ENCODE data around the gene CLRN3.

Gene CLRN3

DNA sequence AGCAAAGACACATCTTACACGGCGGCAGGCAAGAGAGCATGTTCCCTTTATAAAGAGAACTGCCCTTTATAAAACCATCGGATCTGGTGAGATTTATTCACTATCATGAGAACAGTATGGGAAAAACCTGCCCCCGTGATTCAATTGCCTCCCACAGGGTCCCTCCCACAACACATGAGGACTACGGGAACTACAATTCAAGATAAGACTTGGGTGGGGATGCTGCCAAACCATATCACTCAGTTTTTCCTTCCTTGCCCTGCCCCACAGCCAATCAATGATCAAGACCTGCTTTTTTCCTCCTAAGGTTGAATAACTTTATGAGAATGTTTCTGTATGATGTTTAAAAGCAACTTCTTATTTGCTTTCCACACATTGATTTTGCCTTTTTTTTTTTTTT, 11.0 kb upstream of the CLRN3 start:
- in situ Hi-C loops (cut with MboI; ENCODE audit: low sequenced_read_pairs), result no loop called here

- in situ Hi-C loops (cut with MboI; ENCODE audit: low sequenced_read_pairs), result loop anchor here (25.0 kb wide), 1 partner anchor 112 kb away; no protein-coding TSS in a partner anchor
Observed at GRCh38 chr10:127899766-127900387, 7.1 kb upstream of the CLRN3 start.

DNA sequence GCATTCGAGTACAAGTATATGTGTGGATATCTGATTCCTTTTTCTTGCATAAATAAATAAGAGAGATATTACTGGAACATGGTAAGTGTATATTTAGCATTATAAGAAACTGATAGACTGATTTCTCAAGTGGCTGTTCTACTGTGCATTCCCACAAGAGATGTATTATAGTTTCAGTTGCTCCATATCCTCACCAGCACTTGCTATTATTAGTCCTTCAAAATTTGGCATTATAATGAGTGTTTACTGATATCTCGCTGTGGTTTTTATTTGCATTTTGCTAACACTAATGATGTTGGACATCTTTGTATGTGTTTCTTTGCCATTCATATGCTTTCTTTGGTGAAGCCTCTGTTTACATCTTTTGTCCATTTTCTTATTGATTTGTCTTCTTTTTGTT, 4.4 kb upstream of the CLRN3 start:
- in situ Hi-C loops (cut with MboI; ENCODE audit: low sequenced_read_pairs), result loop anchor here (25.0 kb wide), 1 partner anchor 115 kb away; no protein-coding TSS in a partner anchor

DNA sequence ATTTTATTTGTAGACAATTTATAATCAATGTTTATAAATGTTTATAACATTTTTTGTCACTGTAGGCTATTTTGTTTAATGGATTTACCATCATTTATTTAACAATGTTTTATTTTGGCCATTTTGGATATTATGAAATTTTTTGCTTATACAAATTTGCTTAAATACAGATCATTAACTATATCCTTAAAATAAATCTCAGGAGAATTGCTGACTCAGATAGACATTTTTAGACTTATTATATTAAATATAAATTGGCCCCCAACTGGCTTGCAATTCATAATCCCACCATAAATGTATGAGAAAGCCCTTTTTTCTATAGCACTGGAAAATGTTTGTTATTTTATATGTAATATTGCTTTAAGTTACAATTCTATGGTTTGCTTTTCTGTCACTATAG, 3.8 kb upstream of the CLRN3 start:
- in situ Hi-C loops (cut with MboI; ENCODE audit: low sequenced_read_pairs), result loop anchor here (25.0 kb wide), 1 partner anchor 116 kb away; no protein-coding TSS in a partner anchor

- in situ Hi-C loops (cut with MboI; ENCODE audit: low sequenced_read_pairs), result loop anchor here (25.0 kb wide), 1 partner anchor 118 kb away; no protein-coding TSS in a partner anchor
Observed at GRCh38 chr10:127894146-127894545, 1.4 kb upstream of the CLRN3 start.

- in situ Hi-C loops (cut with MboI; ENCODE audit: low sequenced_read_pairs), result loop anchor here (25.0 kb wide), 1 partner anchor 121 kb away; no protein-coding TSS in a partner anchor
Observed at GRCh38 chr10:127890832-127891334, 1.9 kb downstream of the CLRN3 start.

DNA sequence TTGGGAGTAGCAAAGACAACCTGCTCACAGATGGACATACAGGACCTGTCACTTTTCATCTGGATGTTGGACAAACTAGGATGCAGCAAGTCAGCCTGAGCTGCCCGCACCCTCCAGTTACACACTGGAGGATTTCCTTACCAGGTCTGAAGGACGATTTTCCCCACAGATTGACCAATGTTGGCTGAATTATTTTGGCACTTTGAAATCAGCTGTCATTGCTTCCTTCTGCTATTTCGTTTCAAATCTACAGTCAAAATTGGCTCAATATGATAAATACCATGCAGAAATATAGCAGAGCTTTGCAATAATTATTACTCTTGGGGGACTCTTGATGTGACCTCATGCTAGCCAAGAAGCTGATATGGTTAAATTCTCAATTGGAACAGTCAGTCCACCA, 2.5 kb downstream of the CLRN3 start:
- in situ Hi-C loops (cut with MboI; ENCODE audit: low sequenced_read_pairs), result loop anchor here (25.0 kb wide), 1 partner anchor 122 kb away; no protein-coding TSS in a partner anchor

- in situ Hi-C loops (cut with MboI; ENCODE audit: low sequenced_read_pairs), result loop anchor here (25.0 kb wide), 1 partner anchor 123 kb away; no protein-coding TSS in a partner anchor
Observed at GRCh38 chr10:127889605-127890195, 3.0 kb downstream of the CLRN3 start.

- in situ Hi-C loops (cut with MboI; ENCODE audit: low sequenced_read_pairs), result loop anchor here (25.0 kb wide), 1 partner anchor 124 kb away; no protein-coding TSS in a partner anchor
Observed at GRCh38 chr10:127888521-127889312, 4.0 kb downstream of the CLRN3 start.

DNA sequence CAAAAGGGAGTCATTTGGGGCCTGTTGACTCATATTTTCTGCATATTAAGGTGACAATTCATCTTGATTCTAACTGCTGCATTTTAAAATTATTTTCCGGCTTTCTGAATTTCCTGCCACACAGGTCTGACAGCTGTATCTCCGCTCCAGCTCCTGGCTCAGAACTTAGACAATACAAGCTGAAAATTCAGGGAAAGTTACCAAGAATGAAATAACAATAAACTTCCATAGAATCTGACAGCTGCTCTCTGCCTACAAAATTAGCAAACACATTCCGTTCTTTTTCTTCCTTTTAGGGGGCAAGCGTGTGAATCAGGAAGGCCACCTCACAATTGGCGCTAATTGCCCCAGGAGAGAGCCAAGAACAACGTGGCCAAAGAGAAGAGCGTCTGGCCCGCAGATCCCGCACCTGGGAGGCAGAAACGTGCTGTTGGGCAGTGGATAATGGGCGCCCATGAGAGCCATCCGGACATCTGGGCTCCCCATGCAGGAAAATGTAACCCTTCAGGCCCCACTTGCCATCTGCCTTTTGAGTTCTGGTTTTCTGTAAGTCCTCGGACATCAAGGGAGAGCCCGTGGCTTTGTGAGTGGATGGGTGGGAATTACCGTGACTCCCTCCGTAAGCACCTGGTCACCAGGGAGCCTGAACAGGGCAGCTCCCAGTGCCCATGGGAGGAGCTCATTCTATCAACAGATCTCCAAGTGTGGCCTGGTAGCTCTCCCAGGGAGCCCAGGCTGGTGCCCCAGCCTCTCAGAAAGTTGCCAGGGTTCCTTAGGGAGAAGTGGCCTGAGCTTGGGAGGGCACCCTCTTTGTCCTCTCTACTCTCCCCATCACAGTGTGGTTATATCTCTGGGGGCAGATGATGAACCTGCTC, 5.0 kb downstream of the CLRN3 start:
- in situ Hi-C loops (cut with MboI; ENCODE audit: low sequenced_read_pairs), result loop anchor here (25.0 kb wide), 1 partner anchor 125 kb away; no protein-coding TSS in a partner anchor

GRCh38 chr10:127886371-127887051, 6.2 kb downstream of the CLRN3 start:
- in situ Hi-C loops (cut with MboI; ENCODE audit: low sequenced_read_pairs), result loop anchor here (25.0 kb wide), 1 partner anchor 126 kb away; no protein-coding TSS in a partner anchor

DNA sequence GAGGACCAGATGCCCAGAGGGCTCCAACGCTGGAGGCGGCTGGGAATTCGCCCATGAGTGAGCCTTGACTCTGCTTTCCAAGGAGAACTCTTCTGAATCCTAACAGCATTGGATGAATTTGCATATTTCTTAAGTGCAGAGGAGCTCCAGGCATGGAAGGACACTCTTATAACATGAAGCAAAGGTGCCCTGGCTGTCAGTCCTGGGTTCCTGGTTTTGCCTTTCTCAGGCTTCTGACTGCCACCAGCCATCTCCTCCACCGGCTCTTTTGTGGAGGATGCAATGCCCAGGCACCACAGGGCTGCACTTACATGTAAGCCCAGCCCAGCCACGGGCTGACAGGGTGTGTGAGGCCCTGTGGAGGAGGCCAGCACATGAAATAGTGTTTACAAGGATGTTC, 8.2 kb downstream of the CLRN3 start:
- in situ Hi-C loops (cut with MboI; ENCODE audit: low sequenced_read_pairs), result loop anchor here (25.0 kb wide), 1 partner anchor 128 kb away; no protein-coding TSS in a partner anchor

DNA sequence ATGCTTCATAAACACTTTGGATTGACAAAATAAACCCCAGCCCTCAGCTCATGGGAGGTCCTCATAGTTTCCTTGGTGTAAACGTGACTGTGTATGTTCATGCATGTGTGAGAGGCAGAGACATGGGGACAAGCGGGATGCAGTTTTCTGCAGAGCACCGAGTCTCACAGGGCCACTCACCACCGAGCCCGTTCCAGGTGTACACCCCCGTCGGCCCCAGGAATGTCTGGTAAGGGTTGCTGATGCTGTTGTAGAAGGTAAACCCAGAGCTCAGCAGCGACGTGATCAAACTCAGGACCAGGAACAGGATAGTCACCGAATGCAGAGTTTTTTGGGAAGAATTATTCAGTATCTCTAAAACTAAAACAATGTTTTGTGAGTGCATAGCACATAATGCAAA, 9.2 kb downstream of the CLRN3 start:
- in situ Hi-C loops (cut with MboI; ENCODE audit: low sequenced_read_pairs), result loop anchor here (25.0 kb wide), 1 partner anchor 129 kb away; no protein-coding TSS in a partner anchor

DNA sequence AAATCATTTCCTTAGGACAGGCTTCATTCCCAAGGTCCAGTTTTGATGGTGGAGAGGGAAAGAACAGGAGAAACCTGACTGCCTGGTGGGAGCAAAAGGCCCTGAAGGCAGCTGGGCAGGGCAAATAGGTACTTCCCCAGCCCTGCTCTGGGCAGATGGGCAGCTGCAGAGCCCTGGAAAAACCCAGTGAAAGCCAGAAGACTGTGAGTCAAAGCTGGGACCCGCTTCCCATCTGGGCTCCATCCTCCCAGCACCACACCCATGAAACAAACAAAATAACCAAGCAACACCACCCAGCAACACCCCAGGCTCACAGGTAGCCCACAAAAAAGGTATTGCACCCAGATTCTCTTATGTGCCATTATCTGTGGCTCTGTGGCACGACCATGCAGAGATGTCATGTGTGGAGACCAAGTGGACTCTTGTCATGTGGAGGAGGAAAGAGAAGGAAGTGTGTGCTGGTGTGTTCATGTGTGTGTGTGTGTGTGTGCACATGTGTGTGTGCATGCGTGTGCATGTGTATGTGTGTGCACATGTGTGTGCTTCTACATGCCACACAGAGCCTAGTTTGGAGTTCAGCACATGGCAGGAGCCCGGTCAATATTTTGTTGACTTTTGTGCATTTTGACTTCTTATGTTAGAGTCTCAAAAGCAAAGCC, 9.8 kb downstream of the CLRN3 start:
- in situ Hi-C loops (cut with MboI; ENCODE audit: low sequenced_read_pairs), result loop anchor here (25.0 kb wide), 1 partner anchor 129 kb away; no protein-coding TSS in a partner anchor

DNA sequence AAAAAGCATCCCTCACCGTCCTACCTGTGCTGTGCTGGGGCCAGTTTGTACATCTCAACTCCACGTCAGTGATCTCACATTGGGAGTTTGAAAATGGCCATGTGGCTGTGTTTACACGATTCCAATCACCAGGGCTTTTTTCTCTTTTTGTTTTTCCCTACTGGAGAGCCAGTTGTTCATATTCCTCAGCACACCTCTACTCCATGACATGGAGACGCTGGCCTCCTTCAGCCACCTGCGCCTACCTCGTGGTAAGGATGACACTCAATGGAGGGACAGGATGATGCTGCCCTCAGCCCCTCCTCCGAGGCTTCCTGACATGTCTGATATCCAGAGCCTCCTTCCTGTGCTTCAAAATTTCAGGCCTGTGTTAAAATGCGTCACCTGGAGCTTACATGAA, 10.3 kb downstream of the CLRN3 start:
- in situ Hi-C loops (cut with MboI; ENCODE audit: low sequenced_read_pairs), result loop anchor here (25.0 kb wide), 1 partner anchor 130 kb away; no protein-coding TSS in a partner anchor

- in situ Hi-C loops (cut with MboI; ENCODE audit: low sequenced_read_pairs), result loop anchor here (25.0 kb wide), 1 partner anchor 131 kb away; no protein-coding TSS in a partner anchor
Observed at GRCh38 chr10:127881262-127881661, 11.5 kb downstream of the CLRN3 start.

DNA sequence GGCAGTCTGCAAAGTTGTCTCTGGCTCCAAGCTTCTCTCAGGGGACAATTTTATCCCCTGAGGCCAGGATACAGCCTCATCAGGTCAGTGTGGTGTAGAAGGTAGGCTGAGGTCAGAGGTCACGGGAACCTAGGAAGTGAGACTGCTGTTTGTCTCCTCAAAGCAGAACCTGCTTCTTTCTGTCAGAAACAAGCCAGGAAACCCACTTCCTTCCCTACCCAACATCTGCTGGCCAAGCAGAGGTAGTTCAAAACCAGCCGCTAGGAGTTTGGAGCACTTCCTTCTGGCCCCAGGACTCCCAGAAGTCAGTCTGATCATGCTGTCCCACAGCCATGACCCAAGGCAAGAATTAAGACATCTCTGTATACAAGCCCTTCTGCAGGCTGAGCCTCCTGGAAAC, 12.2 kb downstream of the CLRN3 start:
- in situ Hi-C loops (cut with MboI; ENCODE audit: low sequenced_read_pairs), result loop anchor here (25.0 kb wide), 1 partner anchor 132 kb away; no protein-coding TSS in a partner anchor

- in situ Hi-C loops (cut with MboI; ENCODE audit: low sequenced_read_pairs), result loop anchor here (25.0 kb wide), 1 partner anchor 134 kb away; no protein-coding TSS in a partner anchor
Observed at GRCh38 chr10:127878475-127879055, 14.2 kb downstream of the CLRN3 start.

Measured in hTERT RPE-1 (cell line).